HepG2 (cell line): Measurements from ENCODE around the gene ZNF507. TPM values are rescaled to one million over a fixed set of nuclear protein-coding genes. Genes with fewer than 3 reads are reported as not detected.

Experiments used
- AKAP8 ChIP-seq: sonication (generic); formaldehyde crosslinking; IDR thresholded peaks from 2 replicates; pipeline ENCODE4 v1.5.1; 2020; ENCODE audit warnings: mild to moderate bottlenecking, missing genetic modification reagents
- BORCS8-MEF2B ChIP-seq: sonication (generic); formaldehyde crosslinking; IDR thresholded peaks from 2 replicates; pipeline ENCODE4 v1.8.0; 2022; ENCODE audit warnings: mild to moderate bottlenecking, missing genetic modification reagents
- EZH2 ChIP-seq: conservative IDR thresholded peaks from 2 replicates; pipeline ENCODE4 v1.6.1; 2012; ENCODE audit warnings: mild to moderate bottlenecking, low read depth, low read length, moderate library complexity
- IKZF1 ChIP-seq: fragments of 450-650 bp; IDR thresholded peaks from 2 replicates; pipeline ENCODE4 v1.7.1; 2016
- KAT8 ChIP-seq: IDR thresholded peaks from 2 replicates; pipeline ENCODE4 v1.6.1; 2016; ENCODE audit warnings: missing genetic modification reagents, missing compliant biosample characterization
- MXI1 ChIP-seq: IDR thresholded peaks from 3 replicates; pipeline ENCODE4 v1.6.1; 2012; ENCODE audit warnings: low read depth, low read length, inconsistent platforms, borderline replicate concordance
- PCBP2 ChIP-seq: fragments of 200-400 bp; formaldehyde crosslinking; optimal IDR thresholded peaks from 2 replicates; pipeline ENCODE3; 2018; ENCODE audit warnings: low read length, low read depth; ENCODE audit not compliant: poor library complexity, severe bottlenecking
- PHF20 ChIP-seq: sonication (generic); formaldehyde crosslinking; IDR thresholded peaks from 2 replicates; pipeline ENCODE4 v1.5.0; 2020; ENCODE audit warnings: mild to moderate bottlenecking, missing genetic modification reagents
- RFXANK ChIP-seq: IDR thresholded peaks from 2 replicates; pipeline ENCODE4 v1.6.1; 2016
- SRSF9 ChIP-seq: fragments of 200-400 bp; formaldehyde crosslinking; IDR thresholded peaks from 2 replicates; pipeline ENCODE4 v1.6.1; 2018; ENCODE audit warnings: borderline replicate concordance, mild to moderate bottlenecking, low read depth, low read length; ENCODE audit not compliant: insufficient read depth, poor library complexity, severe bottlenecking
- YY1 ChIP-seq: IDR thresholded peaks from 2 replicates; pipeline ENCODE4 v1.6.1; 2011; ENCODE audit warnings: low read length, low read depth, moderate library complexity, mild to moderate bottlenecking; ENCODE audit not compliant: insufficient read depth, insufficient replicate concordance
- ZFP1 ChIP-seq: IDR thresholded peaks from 2 replicates; pipeline ENCODE4 v1.6.1; 2016
- ZFP36L1 ChIP-seq: sonication (generic); formaldehyde crosslinking; IDR thresholded peaks from 2 replicates; pipeline ENCODE4 v1.8.0; 2022; ENCODE audit warnings: mild to moderate bottlenecking, missing genetic modification reagents, moderate library complexity
- ZFY ChIP-seq: sonication (generic); formaldehyde crosslinking; IDR thresholded peaks from 2 replicates; pipeline ENCODE4 v1.4.0; 2020; ENCODE audit warnings: missing genetic modification reagents
- ZFYVE20 ChIP-seq: sonication (generic); formaldehyde crosslinking; IDR thresholded peaks from 2 replicates; pipeline ENCODE4 v1.8.0; 2023; ENCODE audit warnings: low read depth, mild to moderate bottlenecking, moderate library complexity, missing genetic modification reagents, borderline replicate concordance
- ZNF615 ChIP-seq: sonication (generic); formaldehyde crosslinking; IDR thresholded peaks from 2 replicates; pipeline ENCODE4 v1.5.0; 2020; ENCODE audit warnings: mild to moderate bottlenecking, missing genetic modification reagents, borderline replicate concordance
- ZNF670 ChIP-seq: sonication (generic); formaldehyde crosslinking; IDR thresholded peaks from 2 replicates; pipeline ENCODE4 v1.8.0; 2022; ENCODE audit warnings: mild to moderate bottlenecking, missing genetic modification reagents, borderline replicate concordance
- polyA plus RNA-seq, 8 experiments: library from polyadenylated mRNA; depleted of rRNA in 3 of 8; stranded (reverse) in 7 of 8; unstranded in 1 of 8; fragments of >200 nt; fragmentation: Illumina TruSeq in 4 of 8; extraction: Trizol in 4 of 8; gene quantifications; 2 replicates each; pipeline versions ENCODE4 v1.2.1 to v1.2.3, GENCODE V29; 2011 to 2016; ENCODE audit warnings: low read depth in 4 of 8, missing spikeins in 1 of 8, mixed read lengths in 1 of 8; ENCODE audit not compliant: insufficient read depth in 1 of 8
- total RNA-seq, 5 experiments: library from RNA; depleted of rRNA; stranded (reverse); fragments of >200 nt; fragmentation: Illumina TruSeq; extraction: Trizol; gene quantifications; 2 replicates each; pipeline ENCODE4 v1.2.3, GENCODE V29; 2016; ENCODE audit warnings: low read depth in 1 of 5
- TF ChIP-seq, protein P1 (sequence below): sonication (generic); formaldehyde crosslinking; IDR thresholded peaks from 2 replicates; pipeline ENCODE4 v1.5.0; 2020; ENCODE audit warnings: missing genetic modification reagents
- TF ChIP-seq, protein P2 (sequence below): sonication (generic); formaldehyde crosslinking; IDR thresholded peaks from 2 replicates; pipeline ENCODE4 v1.5.0; 2020; ENCODE audit warnings: missing genetic modification reagents
- TF ChIP-seq, protein P3 (sequence below): sonication (generic); formaldehyde crosslinking; IDR thresholded peaks from 2 replicates; pipeline ENCODE4 v1.8.0; 2022; ENCODE audit warnings: missing genetic modification reagents, mild to moderate bottlenecking, inconsistent platforms, borderline replicate concordance
- TF ChIP-seq, protein P4 (sequence below): IDR thresholded peaks from 2 replicates; pipeline ENCODE4 v1.6.1; 2016; ENCODE audit warnings: low read depth, missing genetic modification reagents, missing compliant biosample characterization

The ZNF507 gene
- total and polyA plus RNA-seq, 2 of the 13 experiments (the other 11 are each of a cell fraction or from before 2014, with no cell fraction given): 7.3 to 10.9 TPM

DNA sequence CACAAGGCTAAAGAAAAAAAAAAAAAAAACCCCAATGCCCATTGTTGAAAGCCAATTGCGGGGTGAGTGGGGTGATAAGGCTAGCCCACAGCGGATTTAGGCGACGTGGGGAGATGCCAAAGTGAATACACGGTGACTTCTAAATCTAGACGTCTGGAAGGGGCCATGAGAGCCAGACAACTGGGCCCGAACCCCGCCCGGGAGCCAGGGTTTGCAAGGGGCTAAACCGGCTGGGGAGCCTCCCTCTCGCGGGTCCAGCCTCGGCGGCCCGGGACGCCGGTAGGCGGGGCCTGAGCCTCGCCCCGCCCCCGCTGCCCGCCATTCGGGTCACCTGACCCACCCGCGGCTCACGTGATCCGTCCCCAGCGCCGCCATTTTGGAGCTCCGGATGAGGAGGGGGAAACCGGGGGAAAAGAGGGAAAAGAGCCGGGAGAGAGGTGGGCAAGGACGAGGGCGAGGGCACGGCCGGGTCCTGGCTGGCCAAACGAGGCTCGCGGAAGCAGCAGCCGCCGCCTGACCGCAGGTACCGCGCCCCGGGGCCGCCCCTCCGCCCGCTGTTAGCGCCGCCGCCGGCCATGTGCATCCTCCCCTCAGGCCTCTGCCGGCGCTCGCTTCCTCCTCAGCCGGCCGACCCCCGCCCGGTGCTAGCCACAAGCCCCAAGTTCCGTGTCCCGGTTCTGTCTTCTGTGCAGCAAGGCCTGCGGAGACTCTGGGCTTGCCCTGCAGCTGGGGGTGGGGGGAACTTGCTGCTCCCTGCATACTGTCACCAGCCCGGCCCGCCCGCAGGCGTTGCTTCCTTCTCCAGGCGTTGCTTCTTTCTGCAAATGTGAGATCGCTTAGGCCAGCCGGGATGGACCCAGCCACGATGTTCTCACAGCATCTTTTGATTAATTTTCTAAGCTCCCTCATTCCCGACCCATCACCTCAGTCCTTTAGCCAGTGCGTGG, at the start of gene ZNF507 (continued):
- TF ChIP-seq SRSF9 (no peak), ZNF615 (CRISPR knock-in tag) (0 out of 2 replicates have a peak, but pooled peaks have one; percentile 30), PCBP2 (no peak), RFXANK (no peak), IKZF1 (no peak), ZFP1 (CRISPR knock-in tag) (no peak), ZFP36L1 (CRISPR knock-in tag) (no peak), BORCS8-MEF2B (CRISPR knock-in tag) (no peak; the same call in 1 of the 2 replicates), YY1 (peak; percentile 98), ZNF670 (CRISPR knock-in tag) (no peak), MXI1 (peak; percentile 33; the same call in 1 of the 3 replicates), KAT8 (CRISPR knock-in tag) (peak; percentile 96), ZFYVE20 (CRISPR knock-in tag) (no peak), ZFY (CRISPR knock-in tag) (peak; percentile 91), AKAP8 (no peak), PHF20 (CRISPR knock-in tag) (peak; percentile 94), EZH2 (no peak)
- TF ChIP-seq, protein P1, sequence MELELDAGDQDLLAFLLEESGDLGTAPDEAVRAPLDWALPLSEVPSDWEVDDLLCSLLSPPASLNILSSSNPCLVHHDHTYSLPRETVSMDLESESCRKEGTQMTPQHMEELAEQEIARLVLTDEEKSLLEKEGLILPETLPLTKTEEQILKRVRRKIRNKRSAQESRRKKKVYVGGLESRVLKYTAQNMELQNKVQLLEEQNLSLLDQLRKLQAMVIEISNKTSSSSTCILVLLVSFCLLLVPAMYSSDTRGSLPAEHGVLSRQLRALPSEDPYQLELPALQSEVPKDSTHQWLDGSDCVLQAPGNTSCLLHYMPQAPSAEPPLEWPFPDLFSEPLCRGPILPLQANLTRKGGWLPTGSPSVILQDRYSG (CRISPR knock-in tag): no peak
- TF ChIP-seq, protein P2, sequence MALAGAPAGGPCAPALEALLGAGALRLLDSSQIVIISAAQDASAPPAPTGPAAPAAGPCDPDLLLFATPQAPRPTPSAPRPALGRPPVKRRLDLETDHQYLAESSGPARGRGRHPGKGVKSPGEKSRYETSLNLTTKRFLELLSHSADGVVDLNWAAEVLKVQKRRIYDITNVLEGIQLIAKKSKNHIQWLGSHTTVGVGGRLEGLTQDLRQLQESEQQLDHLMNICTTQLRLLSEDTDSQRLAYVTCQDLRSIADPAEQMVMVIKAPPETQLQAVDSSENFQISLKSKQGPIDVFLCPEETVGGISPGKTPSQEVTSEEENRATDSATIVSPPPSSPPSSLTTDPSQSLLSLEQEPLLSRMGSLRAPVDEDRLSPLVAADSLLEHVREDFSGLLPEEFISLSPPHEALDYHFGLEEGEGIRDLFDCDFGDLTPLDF: peak; percentile 68; the same call in 1 of the 2 replicates
- TF ChIP-seq, protein P3, sequence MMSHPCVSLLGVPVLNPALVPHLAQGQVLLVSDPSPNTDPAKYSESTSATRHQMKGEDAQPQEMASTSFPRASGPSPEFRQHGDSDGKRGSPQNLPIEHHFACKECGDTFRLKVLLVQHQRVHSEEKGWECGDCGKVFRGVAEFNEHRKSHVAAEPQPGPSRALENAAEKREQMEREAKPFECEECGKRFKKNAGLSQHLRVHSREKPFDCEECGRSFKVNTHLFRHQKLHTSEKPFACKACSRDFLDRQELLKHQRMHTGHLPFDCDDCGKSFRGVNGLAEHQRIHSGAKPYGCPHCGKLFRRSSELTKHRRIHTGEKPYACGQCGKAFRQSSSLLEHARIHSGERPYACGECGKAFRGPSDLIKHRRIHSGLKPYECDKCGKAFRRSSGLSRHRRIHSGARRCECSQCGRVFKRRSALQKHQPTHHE (CRISPR knock-in tag): peak; percentile 53; the same call in 1 of the 2 replicates
- TF ChIP-seq, protein P4, sequence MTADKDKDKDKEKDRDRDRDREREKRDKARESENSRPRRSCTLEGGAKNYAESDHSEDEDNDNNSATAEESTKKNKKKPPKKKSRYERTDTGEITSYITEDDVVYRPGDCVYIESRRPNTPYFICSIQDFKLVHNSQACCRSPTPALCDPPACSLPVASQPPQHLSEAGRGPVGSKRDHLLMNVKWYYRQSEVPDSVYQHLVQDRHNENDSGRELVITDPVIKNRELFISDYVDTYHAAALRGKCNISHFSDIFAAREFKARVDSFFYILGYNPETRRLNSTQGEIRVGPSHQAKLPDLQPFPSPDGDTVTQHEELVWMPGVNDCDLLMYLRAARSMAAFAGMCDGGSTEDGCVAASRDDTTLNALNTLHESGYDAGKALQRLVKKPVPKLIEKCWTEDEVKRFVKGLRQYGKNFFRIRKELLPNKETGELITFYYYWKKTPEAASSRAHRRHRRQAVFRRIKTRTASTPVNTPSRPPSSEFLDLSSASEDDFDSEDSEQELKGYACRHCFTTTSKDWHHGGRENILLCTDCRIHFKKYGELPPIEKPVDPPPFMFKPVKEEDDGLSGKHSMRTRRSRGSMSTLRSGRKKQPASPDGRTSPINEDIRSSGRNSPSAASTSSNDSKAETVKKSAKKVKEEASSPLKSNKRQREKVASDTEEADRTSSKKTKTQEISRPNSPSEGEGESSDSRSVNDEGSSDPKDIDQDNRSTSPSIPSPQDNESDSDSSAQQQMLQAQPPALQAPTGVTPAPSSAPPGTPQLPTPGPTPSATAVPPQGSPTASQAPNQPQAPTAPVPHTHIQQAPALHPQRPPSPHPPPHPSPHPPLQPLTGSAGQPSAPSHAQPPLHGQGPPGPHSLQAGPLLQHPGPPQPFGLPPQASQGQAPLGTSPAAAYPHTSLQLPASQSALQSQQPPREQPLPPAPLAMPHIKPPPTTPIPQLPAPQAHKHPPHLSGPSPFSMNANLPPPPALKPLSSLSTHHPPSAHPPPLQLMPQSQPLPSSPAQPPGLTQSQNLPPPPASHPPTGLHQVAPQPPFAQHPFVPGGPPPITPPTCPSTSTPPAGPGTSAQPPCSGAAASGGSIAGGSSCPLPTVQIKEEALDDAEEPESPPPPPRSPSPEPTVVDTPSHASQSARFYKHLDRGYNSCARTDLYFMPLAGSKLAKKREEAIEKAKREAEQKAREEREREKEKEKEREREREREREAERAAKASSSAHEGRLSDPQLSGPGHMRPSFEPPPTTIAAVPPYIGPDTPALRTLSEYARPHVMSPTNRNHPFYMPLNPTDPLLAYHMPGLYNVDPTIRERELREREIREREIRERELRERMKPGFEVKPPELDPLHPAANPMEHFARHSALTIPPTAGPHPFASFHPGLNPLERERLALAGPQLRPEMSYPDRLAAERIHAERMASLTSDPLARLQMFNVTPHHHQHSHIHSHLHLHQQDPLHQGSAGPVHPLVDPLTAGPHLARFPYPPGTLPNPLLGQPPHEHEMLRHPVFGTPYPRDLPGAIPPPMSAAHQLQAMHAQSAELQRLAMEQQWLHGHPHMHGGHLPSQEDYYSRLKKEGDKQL: no peak
